SK-N-MC (cell line): ENCODE data around the gene ORC4.

Experiments
- EZH2 ChIP-seq: fragments of 200-600 bp; sonication (generic); IDR thresholded peaks from one replicate; pipeline ENCODE4 v1.6.1; 2017; ENCODE audit warnings: antibody characterized with exemption
- FOXP2 ChIP-seq: optimal IDR thresholded peaks from 2 replicates; pipeline ENCODE3; 2011; ENCODE audit warnings: mild to moderate bottlenecking, moderate library complexity; ENCODE audit not compliant: insufficient read depth; ENCODE audit errors: extremely low read length, control extremely low read depth
- POLR2AphosphoS5 ChIP-seq: IDR thresholded peaks from 2 replicates; pipeline ENCODE4 v1.6.1; 2012; ENCODE audit warnings: mild to moderate bottlenecking, low read depth, low read length, borderline replicate concordance

DNA sequence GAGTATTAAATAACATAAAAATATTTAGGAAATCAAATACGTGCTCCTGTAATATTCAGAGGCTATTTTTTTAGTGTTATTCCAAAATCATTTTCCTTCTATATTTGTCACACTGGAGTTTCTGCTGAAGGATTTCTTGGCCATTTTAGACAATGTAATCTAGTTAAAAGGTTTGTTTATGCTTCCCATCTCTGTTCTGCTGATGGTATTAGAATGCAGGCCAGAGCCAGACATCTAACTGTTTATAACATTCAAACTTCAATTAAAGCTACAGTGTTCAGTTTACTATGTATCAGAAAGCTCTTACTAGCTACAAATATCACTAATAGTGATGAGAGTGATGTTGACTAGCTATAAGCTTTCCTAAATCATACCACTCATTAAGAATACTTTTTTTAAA lies 8.2 kb upstream of the ORC4 start:
- TF ChIP-seq POLR2AphosphoS5, result no peak
- TF ChIP-seq EZH2, result no peak
- TF ChIP-seq FOXP2, result no peak
